HG03558 (cell line): ENCODE data around the gene SCYL1.
A peak's percentile ranks its signal among the peaks of the same experiment; 100 is the strongest.
"Not testable (repeated sequence)": the region's sequence is repeated elsewhere in the genome, so short reads cannot be mapped to it uniquely, and the experiment has no call there.

Source experiments
- ATAC-seq: cut with Tn5 transposase; IDR thresholded peaks from one replicate; pipeline ENCODE4 v1.9.1; 2021; ENCODE audit warnings: moderate number of reproducible peaks; ENCODE audit not compliant: unreplicated experiment; ENCODE audit errors: extremely low read depth

SCYL1 gene

DNA sequence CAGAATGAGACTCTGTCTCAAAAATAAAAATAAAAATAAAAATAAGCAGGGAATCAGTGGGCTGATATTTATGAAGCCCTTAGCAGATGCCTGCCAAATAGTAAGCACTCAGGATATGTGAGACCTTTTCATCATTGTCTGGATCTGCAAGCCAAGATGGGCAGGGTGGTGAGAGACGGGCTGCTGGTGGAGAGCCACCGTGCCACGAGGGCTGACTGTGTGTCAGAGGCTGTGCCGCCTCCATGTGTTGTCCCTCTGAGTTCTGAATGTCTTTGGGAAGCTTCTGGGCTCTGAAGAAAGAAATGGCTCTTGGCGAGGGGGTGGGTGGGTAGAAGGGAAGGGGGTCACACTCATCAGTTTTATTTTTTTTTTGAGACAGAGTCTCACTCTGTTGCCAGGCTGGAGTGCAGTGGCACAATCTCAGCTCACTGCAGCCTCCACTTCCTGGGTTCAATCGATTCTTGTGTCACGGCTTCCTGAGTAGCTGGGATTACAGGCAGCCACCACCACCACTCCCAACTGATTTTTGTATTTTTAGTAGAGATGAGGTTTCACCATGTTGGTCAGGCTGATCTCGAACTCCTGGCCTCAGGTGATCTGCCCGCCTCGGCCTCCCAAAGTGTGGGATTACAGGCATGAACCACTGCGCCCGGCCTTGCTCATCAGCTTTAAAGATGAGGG, 40.1 kb downstream of the SCYL1 start:
- not testable (repeated sequence) for ATAC-seq

DNA sequence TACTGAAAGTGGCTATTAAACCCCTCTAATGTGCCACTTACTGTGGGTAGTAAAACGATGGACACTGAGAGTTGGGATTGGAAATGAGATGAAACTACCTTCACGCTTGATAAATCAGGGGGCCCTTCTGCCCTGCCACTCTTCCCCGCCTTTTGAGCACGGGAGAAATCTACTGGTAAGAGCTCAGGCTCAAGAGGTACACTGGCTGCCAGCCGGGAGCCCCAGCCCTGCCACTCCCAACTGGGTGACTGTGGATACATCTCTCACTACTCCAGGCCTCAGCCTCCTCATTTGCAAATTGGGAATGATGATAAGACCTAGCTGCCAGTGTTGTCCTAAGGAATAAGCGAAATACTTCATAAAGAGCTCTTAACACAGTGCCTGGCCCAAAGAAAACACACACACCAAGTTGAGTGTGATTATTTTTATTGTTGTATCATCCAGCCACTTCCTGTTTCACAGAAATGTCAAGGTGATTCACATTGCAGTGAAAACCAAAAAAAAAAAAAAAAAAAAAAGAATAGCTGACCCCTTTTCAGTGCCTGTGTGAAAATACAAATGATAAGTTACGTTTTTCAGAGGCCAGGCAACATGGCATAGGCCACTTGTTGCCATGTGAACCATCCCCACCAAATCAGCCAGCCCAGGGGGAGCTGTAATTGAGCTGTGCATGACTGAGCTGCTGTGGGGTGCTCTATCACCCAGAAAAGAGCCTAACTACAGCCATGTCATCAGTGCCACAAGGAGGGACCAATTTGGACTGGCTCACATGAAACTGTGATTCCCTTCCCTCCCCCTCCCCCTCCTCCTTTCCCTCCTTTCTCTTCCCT, 41.0 kb downstream of the SCYL1 start:
- ATAC-seq = no peak

DNA sequence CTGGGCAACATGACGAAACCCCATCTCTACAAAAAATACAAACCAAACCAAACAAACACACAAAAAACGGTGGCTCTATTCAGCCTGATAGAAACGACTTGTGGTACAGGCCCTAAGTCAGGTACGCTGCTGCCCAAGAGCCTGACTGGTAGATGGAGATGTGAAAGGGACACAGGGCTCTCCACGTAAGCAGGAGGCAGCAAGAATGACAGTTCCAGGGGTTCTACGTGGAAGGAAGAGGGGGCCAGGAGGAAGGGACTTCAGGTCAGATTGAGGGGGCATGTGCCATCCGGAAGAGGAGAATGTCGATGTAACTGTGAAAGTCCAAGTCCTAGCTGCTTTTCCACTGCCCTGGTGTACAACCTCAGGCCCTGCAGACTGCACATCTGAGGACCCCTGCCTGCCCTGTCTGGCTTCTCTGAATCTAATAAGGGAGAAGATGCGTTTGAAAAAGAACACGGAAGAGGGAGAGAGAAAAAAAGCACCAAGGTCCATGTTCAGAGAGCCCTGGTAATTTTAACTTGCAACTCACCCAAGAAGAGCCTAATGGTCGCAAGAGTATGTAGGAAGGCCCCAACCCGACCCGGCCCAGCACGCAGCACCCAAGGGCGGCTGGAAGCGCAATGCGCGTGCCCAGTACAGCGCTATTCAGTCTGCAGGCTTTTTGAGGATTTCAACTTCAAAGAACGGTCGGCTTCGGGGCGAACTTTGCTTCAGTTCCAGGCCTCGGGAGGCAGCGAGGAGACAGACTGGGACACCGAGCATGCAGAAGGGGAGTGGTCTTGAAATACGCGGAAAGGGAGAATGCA, 44.5 kb downstream of the SCYL1 start:
- ATAC-seq = no peak

GRCh38 chr11:65569973-65570918, 45.4 kb downstream of the SCYL1 start, which contains the start of gene ZNRD2:
Gene ZNRD2, plus strand, starts transcription at chr11:65570477. Its CDS starts 15 bp downstream, at chr11:65570492.
- peak; percentile 40 for ATAC-seq

- no peak for ATAC-seq
Observed at GRCh38 chr11:65571420-65571819, 46.5 kb downstream of the SCYL1 start.

DNA sequence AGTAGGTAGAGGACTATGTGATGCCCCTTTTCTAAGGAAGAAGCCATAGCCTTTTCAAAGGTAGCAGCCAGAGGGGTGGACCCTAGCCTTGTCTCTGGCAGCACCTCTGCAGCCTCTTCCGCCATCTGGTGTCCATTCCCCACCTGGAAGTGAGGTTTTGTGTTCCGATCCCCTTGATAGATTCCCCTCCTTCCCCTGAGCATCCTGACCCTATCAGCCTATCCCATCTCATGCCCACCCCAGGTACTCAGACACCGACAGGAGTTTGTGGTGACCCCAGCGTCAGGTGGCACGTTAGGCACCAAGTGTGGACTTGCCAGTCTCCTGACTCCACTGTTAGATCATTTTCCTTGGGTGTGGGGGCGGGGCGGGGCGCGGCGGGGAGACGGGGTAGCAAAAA, 47.1 kb downstream of the SCYL1 start:
- no peak for ATAC-seq

DNA sequence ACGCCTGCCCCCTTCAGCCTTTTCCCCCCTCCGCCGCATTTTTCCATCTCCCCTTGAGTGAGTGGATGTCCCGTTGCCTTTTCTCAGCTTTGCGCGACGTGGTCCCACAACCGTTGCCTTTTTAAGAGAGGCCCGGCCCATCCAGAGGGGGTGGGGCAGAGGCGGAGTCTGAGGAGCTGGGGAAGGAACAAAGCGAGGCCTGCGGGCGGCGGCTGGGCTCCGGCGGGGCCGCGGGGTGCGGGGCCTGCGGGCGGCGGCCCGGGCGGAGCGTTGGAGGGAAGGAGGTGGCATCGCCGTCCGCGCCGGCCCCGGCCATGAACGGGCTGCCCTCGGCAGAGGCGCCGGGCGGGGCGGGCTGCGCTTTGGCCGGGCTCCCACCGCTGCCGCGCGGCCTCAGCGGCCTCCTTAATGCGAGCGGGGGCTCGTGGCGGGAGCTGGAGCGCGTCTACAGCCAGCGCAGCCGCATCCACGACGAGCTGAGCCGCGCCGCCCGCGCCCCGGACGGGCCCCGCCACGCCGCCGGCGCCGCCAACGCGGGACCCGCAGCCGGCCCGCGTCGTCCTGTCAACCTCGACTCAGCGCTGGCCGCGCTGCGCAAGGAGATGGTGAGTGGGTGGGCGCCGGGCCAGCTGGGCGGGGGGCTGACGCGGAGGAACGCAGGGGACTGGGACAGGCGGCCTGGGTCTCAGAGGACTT, 47.6 kb downstream of the SCYL1 start, which contains the start of gene FAM89B:
Gene FAM89B (plus strand): TSS at position 183 of the 696 bp plus-strand sequence. CDS start 132 bp downstream, at position 315.
- ATAC-seq = no peak

DNA sequence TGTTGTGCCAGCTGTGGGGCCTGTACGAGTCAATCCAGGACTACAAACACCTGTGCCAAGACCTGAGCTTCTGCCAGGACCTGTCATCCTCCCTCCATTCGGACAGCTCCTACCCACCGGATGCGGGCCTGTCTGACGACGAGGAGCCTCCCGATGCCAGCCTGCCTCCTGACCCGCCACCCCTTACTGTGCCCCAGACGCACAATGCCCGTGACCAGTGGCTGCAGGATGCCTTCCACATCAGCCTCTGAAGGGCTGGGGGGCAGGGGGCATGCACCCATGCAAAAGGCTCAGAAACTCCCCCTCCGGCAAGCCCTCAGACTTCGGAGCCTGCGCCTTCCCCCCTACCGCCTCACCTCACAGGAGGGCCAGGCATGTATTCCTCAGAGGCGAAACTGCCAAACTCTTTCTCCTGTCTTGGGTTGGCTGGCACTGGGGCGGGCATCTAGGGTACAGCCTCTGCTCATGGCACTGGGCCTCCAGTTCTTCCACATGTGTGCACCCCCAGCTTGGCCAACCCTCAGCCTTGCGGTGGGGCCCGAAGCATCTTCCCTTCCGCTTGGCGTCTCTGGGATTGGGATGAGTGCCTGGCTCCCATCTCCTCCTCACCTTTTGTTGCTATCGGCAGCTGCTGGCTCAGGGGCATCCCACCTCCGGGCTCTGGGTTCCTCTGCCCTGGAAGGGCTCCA, 48.7 kb downstream of the SCYL1 start:
- no peak for ATAC-seq

DNA sequence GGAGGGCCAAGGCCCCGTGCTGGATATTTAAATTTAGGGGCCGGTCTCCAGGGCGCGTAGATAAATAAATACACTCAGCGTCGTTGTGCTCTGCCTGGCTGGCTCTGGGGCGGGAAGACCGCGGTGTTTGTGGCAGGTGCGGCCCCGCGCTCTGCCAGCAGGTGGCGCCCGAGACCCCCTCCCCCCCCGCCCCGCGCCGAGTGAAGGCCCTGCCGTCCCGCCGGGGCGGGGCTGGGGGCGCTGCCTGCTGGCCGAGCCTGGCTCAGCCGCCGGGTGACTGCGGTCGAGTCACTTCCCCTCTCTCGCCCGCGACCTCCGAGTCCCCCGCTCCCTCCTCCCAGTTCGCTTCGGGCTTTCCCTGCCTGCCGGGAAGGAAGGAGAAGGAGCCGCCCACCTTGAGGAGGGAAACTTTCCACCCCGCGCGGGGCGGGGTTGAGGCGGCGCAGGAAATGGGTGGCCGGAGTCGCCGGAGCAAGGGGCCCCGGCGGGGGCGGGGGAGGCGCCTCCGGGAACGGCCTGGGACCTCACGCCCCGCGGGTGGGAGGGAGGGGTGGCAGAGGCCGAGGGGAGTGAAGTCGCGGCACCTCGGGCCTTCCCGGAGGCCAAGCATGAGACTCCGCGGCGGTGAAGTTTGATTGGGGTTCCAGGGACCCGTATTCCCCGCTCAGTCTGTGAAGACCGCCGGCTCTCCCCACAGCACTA, 49.4 kb downstream of the SCYL1 start:
- no peak for ATAC-seq

- no peak for ATAC-seq
Observed at GRCh38 chr11:65574811-65575567, 50.1 kb downstream of the SCYL1 start.

- no peak for ATAC-seq
Observed at GRCh38 chr11:65575568-65576231, 50.8 kb downstream of the SCYL1 start, which contains the start of gene EHBP1L1. Gene EHBP1L1, plus strand, starts transcription at chr11:65576053. Its CDS starts 250 bp downstream, at chr11:65576303.

GRCh38 chr11:65576232-65576866, 51.5 kb downstream of the SCYL1 start:
- ATAC-seq = no peak

GRCh38 chr11:65576867-65577755, 52.2 kb downstream of the SCYL1 start:
- no peak for ATAC-seq

GRCh38 chr11:65577756-65578109, 52.9 kb downstream of the SCYL1 start:
- ATAC-seq = no peak

- no peak for ATAC-seq
Observed at GRCh38 chr11:65578134-65578533, 53.3 kb downstream of the SCYL1 start.
